Glutamatergic neuron (in vitro differentiated cells): Measurements from ENCODE around the gene NOM1. TPM values are rescaled to one million over a fixed set of nuclear protein-coding genes. Genes with fewer than 3 reads are reported as not detected.

Experiments
- DNase-seq: peaks from one replicate; pipeline ENCODE4 v3.0.0; 2022
- H3K27ac Mint-ChIP-seq: one replicate; pipeline ENCODE4 v1.8.0; 2020; ENCODE audit warnings: mild to moderate bottlenecking, mixed read lengths, inconsistent platforms; ENCODE audit not compliant: unreplicated experiment
- H3K27me3 Mint-ChIP-seq: one replicate; pipeline ENCODE4 v1.8.0; 2020; ENCODE audit warnings: mild to moderate bottlenecking, moderate library complexity, mixed read lengths, inconsistent platforms; ENCODE audit not compliant: unreplicated experiment
- H3K36me3 Mint-ChIP-seq: one replicate; pipeline ENCODE4 v1.8.0; 2020; ENCODE audit warnings: mild to moderate bottlenecking, mixed read lengths, inconsistent platforms; ENCODE audit not compliant: unreplicated experiment
- H3K4me1 Mint-ChIP-seq: one replicate; pipeline ENCODE4 v1.8.0; 2020; ENCODE audit warnings: mild to moderate bottlenecking, low read depth, mixed read lengths, inconsistent platforms; ENCODE audit not compliant: unreplicated experiment
- H3K4me3 Mint-ChIP-seq: one replicate; pipeline ENCODE4 v1.8.0; 2020; ENCODE audit warnings: mild to moderate bottlenecking, mixed read lengths, inconsistent platforms; ENCODE audit not compliant: unreplicated experiment
- H3K9me3 Mint-ChIP-seq: one replicate; pipeline ENCODE4 v1.8.0; 2020; ENCODE audit warnings: mild to moderate bottlenecking, moderate library complexity, mixed read lengths, inconsistent platforms; ENCODE audit not compliant: unreplicated experiment
- CTCF ChIP-seq: fragments of 200-600 bp; sonication (generic); IDR thresholded peaks from one replicate; pipeline ENCODE4 v1.5.0; 2021; ENCODE audit not compliant: partially characterized antibody, unreplicated experiment
- total RNA-seq: library from RNA; stranded (reverse); fragmentation: NEBNext Ultra II Directional; extraction: Animal tissue kit (Norgen Biotek cat#: 25700); gene quantifications from one replicate; pipeline ENCODE4 v1.2.1, GENCODE V29; 2021; ENCODE audit not compliant: unreplicated experiment

NOM1 gene
- total RNA-seq, 1 donor from 2014 or later: 18.0 TPM

- TF ChIP-seq CTCF: no peak
- peak overlapping the region; percentile 59 for H3K27ac Mint-ChIP-seq
Measured at GRCh38 chr7:157001920-157002818, 52.7 kb downstream of the NOM1 start.

GRCh38 chr7:157002819-157003421 is 53.4 kb downstream of the NOM1 start:
- DNase-seq: peak; percentile 66
- H3K4me3 Mint-ChIP-seq: no peak overlapping the region
- peaks cover 43% of the 10 kb centered on the region for H3K27me3 Mint-ChIP-seq

More at GRCh38 chr7:157001920-157002818, 52.7 kb downstream of the NOM1 start:
- H3K27me3 Mint-ChIP-seq: peaks cover 41% of the 10 kb centered on the region
- H3K9me3 Mint-ChIP-seq: peaks cover 20% of the 10 kb centered on the region
- peaks cover 3% of the 10 kb centered on the region for H3K4me1 Mint-ChIP-seq
- no peak for DNase-seq
- peaks cover under 1% of the 10 kb centered on the region for H3K36me3 Mint-ChIP-seq
- H3K4me3 Mint-ChIP-seq: peak overlapping the region; percentile 61

GRCh38 chr7:157003445-157003755 is 53.9 kb downstream of the NOM1 start:
- Mint-ChIP-seq H3K9me3 (peaks cover 20% of the 10 kb centered on the region), H3K27ac (no peak overlapping the region), H3K27me3 (peaks cover 44% of the 10 kb centered on the region), H3K4me1 (peaks cover 3% of the 10 kb centered on the region), H3K36me3 (no peaks in the 10 kb centered on the region), H3K4me3 (no peak overlapping the region)
- no peak for DNase-seq
- TF ChIP-seq CTCF: no peak

More at GRCh38 chr7:157002819-157003421, 53.4 kb downstream of the NOM1 start:
- Mint-ChIP-seq H3K27ac (no peak overlapping the region), H3K36me3 (no peaks in the 10 kb centered on the region), H3K4me1 (peaks cover 3% of the 10 kb centered on the region), H3K9me3 (peaks cover 20% of the 10 kb centered on the region)
- TF ChIP-seq CTCF: no peak

- no peak overlapping the region for H3K4me3 Mint-ChIP-seq
Measured at GRCh38 chr7:157003756-157004520, 54.4 kb downstream of the NOM1 start.

More at GRCh38 chr7:157003756-157004520, 54.4 kb downstream of the NOM1 start:
- H3K27ac Mint-ChIP-seq: no peak overlapping the region
- H3K4me1 Mint-ChIP-seq: peaks cover 3% of the 10 kb centered on the region
- DNase-seq: peak; percentile 67
- peaks cover 43% of the 10 kb centered on the region for H3K27me3 Mint-ChIP-seq
- no peaks in the 10 kb centered on the region for H3K36me3 Mint-ChIP-seq
- H3K9me3 Mint-ChIP-seq: peaks cover 22% of the 10 kb centered on the region
- TF ChIP-seq CTCF: no peak
